Measurements from ENCODE around the gene UBIAD1.
A peak's percentile ranks its signal among the peaks of the same experiment; 100 is the strongest.
"Not testable (repeated sequence)": the region's sequence is repeated elsewhere in the genome, so short reads cannot be mapped to it uniquely, and the experiment has no call there.

The UBIAD1 gene, protein sequence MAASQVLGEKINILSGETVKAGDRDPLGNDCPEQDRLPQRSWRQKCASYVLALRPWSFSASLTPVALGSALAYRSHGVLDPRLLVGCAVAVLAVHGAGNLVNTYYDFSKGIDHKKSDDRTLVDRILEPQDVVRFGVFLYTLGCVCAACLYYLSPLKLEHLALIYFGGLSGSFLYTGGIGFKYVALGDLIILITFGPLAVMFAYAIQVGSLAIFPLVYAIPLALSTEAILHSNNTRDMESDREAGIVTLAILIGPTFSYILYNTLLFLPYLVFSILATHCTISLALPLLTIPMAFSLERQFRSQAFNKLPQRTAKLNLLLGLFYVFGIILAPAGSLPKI

GRCh38 chr1:11272832-11273594 lies at the start of gene UBIAD1:
Gene UBIAD1 (plus strand): TSS chr1:11273198. CDS start chr1:11273532, 334 bp downstream.
- peak; percentile 86 to 89 for DNase-seq

DNA sequence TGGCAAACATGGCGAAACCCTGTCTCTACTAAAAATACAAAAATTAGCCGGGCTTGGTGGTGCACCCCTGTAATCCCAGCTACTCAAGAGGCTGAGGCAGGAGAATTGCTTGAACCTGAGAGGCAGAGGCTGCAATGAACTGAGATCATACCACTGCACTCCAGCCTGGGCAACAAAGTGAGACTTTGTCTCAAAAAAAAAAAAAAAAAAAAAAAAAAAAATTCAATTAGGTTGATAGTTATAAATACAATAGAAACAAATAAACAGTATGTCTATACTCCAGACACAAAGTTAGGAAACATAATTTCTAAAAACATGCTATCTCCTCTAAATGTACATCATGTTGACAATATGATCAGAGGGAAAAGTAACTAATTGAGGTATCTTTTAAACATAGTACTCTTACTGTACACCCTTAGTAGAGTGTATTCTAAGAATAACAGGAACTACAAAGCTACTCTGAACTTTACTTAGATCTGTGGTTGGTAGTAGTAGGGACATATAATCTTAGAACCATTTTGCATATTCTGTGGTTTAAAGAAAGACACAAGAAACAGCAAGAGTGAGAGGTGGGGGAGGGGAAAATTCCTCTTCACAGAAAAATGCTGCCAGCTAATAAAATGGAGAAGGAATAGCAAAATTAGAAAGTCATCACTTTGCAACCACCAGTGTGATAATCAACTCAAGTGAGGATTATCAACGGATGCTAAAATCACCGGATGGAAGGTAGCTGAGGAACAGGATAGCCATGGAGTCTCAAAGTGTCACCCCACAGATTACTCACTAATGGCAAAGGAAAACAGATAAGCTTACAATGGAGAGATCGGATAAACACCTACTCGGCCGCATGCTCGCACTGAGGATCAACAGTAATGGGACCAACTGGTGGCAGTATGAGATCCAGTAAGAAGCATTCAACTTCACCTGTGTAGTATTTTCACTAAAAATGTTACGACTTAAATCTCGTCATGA lies 45.6 kb upstream of the UBIAD1 start:
- no peak for DNase-seq

GRCh38 chr1:11229203-11229602 lies 43.8 kb upstream of the UBIAD1 start:
- no peak for DNase-seq

- no peak for DNase-seq
These were observed 39.8 kb upstream of the UBIAD1 start for GRCh38 chr1:11233208-11233607.

DNA sequence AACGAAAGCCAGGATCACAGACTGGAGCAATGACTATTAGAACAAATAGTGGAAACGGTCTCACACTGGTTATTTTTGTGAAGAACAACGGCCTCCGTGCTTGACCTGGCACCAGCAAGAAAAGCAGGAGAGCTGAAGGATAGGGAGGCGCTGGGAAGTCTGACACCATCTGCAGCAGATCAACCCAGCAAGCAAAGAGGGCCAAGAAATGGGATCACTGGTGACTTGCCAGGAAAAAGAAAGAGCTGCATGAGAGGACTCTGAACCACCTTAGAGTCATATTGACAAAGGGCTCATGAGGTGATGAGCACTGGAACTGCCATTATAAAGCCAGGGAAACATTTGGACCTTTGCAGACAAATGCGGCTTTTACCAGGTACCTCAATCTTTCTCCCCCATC lies 35.6 kb upstream of the UBIAD1 start:
- DNase-seq = no peak

- no peak for DNase-seq
These were observed 34.7 kb upstream of the UBIAD1 start for GRCh38 chr1:11238311-11238710.

- no peak for DNase-seq
These were observed 27.8 kb upstream of the UBIAD1 start for GRCh38 chr1:11245248-11245647.

DNA sequence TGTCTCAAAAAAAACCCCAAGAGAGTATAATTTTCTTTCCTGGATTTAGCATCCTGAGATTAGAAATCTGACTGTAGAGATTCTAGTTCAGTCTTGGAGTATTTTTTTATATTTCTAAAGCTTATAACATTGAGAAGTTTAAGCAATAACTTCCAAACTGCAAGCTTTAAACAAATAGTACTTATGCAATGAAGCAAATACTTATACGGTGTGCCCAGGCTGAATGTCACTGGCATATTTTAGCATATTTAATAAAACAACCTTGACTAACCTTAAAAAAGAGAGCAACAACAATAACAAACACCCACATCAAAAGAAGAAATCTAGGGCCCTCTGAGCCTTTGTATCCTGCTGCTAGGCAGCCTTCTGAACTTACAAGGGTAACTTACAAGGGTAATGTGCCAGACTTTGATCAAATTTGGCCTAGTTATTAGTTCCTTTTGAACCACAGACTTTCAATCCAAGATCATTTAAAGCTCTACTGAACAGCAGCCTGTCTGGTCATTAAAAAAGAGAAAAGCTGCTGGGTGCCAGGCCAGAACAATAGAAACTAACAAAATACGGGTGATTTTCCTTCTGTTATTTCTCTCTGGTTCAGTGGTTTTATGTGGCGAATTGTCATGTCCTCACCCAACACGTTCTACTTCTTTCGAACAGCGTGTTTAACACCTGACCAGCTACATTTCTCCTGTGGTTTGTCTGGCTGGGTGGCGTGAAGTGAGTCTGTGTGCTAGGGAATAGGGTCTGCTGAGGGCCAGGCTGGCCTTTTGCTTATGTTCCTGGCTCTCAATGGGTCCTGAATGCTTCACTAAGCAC lies 26.9 kb upstream of the UBIAD1 start:
- no peak for DNase-seq

GRCh38 chr1:11248169-11248568 lies 24.8 kb upstream of the UBIAD1 start:
- no peak for DNase-seq

GRCh38 chr1:11252538-11252937 lies 20.5 kb upstream of the UBIAD1 start:
- no peak for DNase-seq

DNA sequence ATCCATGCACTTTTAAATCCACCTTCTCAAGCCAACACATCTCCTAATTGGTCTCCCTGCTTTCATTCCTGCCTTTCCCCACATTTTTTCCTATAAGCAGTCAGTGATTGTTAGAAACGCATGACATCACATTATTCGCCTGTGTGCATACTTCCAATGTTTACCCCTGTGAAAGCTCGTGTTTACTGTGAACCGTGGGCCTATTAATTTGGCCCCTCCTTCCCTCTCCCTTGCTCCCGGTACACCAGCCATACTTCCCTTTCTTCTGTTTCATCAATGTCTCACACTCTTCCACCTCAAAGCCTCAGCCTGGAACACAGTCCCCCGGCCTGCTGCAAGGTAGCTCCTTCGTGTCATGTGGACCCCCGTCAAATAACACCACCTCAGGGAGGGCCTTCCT lies 19.8 kb upstream of the UBIAD1 start:
- DNase-seq = no peak

DNA sequence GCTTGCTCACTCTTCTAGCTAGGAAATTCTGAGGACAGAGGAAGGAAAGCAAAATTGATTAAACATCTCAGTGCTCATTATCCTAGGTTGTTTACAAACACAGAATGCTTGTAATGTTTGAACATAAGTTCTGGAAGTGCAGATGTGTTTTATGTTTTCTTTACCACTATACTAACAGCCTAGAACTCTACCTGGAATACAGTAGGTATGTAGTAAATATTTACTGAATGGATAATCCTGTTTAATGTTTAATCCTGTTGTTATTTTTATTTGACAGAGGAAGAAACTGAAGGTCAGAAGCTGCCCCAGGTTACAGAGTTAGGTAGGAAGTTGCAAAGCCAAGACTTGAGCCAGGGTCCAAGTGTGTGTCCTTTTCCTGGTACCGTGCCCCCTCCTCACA lies 16.7 kb upstream of the UBIAD1 start:
- DNase-seq = no peak

DNA sequence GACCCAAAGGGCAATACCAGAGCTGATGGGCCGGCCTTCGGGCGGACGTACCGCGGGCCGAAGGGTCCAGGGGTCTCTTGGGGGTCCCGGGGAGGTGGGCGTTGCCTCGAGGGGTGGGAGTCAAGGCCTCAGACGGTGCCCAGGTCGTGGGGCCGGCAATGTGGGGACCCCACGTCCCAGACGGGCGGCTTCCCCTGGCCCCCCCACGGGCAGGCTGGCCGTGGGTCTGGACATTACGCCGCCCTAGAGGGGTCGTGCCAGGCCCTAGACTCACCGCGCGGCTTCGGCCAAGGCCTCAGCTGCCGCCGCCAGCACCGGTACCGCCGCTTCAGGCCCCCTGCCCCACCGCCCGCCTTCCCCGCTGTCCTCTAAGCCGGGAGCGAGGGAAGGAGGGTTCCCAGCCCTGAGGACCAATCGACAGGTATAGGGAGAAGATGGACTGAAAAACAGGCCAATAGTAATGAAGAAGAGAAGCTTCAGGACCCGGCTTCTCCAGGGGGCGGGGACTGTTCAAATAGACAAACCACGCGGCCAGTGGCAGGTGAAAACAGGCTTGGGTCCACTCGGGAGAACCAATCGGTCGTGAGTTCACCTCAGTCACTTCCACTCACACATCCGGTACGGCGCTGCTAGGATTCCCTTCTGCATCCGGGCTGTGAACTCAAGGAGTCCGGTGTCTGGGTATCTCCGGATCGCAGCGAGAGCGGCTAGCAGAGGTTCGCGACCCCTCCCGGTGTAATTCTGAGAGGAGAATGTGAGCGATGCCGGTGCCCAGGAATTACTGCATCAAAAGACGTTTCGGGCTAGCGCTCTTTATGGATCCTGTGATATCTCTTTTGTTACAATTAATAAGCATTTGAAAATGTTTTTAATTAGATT lies 10.6 kb upstream of the UBIAD1 start, which contains the start of gene MTOR:
Gene MTOR (minus strand): TSS at position 381 of the 879 bp plus-strand sequence. CDS start 3,142 bp downstream, outside the sequence.
- DNase-seq = peak; percentile 97

GRCh38 chr1:11266268-11267074 lies 6.5 kb upstream of the UBIAD1 start:
- no peak for DNase-seq

DNA sequence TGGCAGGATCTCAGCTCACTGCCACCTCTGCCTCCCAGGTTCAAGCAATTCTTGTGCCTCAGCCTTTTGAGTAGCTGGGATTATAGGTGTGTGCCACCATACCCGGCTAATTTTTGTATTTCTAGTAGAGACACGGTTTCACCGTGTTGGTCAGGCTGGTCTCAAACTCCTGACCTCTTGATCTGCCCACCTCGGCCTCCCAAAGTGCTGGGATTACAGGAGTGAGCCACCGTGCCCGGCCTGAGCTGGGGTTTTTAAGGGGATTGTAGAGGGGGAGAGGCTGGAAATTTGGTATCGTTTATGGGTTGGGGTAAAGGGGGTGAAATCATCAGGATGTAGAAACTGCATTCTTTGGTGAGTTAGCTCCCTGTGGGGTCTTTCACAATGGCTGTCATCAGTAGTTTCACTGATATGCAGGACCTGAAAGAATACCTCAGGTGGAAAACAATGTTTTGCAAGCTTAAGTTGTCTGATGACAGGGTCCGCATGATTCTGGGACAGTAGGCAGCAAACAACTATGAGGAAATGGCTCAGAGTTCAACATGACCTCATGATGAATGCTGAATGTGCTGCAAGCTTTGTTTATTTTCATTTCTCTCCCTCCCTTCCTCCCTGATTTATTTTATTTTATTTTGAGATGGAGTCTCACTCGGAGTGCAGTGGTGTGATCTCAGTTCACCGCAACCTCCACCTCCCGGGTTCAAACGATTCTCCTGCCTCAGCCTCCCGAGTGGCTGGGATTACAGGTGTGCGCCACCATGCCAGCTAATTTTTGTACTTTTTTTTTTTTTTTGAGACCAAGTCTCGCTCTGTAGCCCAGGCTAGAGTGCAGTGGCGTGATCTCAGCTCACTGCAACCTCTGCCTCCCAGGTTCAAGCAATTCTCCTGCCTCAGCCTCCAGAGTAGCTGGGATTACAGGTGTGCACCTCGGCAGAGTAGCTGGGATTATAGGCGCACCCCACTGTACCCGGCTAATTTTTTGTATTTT lies 5.4 kb upstream of the UBIAD1 start:
- DNase-seq = not testable (repeated sequence)

DNA sequence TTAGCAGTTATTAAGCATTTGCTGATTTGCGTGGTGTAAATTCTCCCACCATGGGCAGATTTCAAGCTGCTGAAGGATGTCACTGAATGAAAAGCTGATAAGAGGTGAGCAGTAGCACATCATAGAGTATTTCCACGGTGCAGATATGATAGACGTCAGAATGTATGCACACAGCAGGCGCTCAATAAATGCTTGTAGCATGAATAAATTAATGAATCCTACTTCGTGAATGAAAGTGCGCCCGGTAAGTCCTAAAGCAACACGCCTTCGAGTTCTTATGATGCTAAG lies 510 bp upstream of the UBIAD1 start:
- no peak for DNase-seq

- DNase-seq = no peak
These were observed 717 bp downstream of the UBIAD1 start for GRCh38 chr1:11273595-11274234.

GRCh38 chr1:11279152-11279551 lies 6.2 kb downstream of the UBIAD1 start:
- DNase-seq = no peak

DNA sequence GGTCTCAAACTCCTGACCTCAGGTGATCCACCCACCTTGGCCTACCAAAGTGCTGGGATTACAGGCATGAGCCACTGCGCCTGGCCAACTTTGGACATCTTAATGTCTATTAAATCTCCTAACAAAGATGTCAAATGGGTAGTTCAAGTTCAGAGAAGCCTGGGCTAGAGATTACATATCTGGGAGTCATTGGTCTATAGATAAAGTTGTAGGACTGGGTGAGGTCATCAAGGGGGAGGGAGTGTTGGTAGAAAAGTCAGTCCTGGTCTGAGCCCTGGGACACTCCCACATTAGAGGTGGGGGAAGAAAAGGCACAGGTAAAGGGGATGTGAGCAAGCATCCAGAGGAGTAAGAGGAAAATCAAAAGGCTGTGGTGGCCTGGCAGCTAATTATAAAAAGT lies 6.6 kb downstream of the UBIAD1 start:
- DNase-seq = no peak
